ENCODE data around the gene LRTM2.

LRTM2 gene

DNA sequence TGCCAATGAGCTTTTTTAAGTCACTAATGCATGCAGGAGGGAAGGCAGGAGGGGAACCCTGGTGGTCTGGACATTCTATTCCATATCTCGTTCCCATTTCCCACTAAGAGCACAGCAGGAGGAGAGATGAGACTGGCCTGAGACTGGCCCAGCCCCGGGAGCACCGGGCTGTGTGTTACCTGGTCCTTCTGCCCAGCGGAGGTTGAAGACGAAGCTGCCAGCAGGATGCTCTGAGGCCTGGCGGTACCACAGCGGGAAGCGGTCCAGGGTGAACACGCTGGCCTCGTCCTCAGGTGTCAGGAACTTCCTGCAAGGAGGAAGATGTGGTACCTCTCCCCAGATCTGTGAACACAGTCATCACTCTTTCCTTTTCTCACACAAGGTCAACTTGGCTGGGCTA is 23.9 kb downstream of the LRTM2 start:
- DNase-seq, result no peak

DNA sequence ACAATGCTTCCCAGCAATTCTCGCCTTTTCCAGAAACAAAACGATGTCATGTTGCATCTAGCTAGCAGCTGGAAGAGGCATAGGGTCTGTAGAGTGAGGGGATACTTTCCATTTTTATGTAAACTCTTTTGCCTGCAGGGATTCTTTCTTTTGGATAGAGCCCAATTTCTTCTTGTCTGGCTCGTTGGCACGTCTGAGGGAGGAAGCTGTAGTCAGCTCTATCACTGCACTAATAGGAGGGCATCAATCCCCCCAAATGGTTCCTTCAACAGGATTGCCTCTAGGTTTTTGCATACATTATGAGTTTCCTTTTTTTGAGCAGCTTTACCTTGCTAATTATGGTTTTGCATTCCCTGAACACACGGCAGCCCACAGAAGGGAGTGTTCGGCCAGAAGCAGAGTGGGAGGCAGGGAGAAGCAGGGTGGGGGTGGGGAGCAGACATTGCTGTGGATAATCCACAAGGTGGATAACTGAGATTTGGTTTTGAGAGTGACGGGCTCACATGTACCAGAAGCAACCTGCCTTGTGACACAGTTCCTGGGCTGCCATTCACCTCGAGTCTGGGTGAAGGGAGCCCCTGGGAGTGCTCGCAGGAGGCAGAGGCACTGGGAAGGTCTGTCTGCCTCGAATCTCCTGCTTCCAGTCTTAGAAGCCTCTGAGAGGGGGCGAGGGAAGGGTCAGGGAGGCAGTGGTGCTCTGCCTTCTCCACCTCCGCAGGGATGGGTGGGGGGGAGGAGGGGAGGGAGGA is 24.5 kb downstream of the LRTM2 start:
- no peak for DNase-seq

DNA sequence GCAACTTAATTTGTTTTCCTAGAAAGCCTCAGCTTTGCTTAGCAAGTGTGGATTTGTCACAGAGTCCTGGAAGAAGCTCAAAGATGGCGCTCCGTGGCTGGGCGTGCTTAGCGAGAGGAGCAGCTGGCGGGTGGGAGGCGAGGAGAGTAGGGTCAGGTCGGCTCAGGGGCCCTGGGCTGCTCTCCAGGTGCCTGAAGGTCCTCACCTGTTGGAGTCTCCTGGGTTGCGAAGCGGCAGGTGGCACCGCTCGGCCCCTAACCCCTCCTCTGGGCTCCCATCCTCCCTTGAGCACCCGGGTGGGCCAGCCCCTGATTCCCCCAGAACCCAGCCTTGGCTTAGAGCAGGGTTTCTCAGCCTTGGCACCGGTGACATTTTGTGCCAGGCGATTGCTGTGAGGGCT is 25.1 kb downstream of the LRTM2 start:
- no peak for DNase-seq

DNA sequence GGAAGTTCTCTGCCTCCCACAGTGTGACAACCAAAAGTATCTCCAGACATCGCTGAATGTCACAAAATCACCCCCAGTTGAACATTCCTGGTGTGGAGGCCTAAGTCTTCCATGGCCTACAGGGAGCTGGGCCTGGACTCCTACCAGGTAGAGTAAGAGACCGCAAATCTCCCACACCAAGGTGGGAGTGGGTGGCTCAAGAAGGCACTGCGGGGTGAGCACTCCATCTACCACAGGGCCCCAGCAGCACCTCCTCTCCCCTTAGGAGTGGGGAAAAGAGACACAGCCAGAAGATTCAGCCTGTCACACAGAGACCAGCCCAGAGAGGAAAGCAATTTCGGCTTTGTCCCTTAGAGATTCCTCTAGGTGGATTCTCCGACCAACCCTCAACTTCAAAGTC is 25.5 kb downstream of the LRTM2 start:
- no peak for DNase-seq

DNA sequence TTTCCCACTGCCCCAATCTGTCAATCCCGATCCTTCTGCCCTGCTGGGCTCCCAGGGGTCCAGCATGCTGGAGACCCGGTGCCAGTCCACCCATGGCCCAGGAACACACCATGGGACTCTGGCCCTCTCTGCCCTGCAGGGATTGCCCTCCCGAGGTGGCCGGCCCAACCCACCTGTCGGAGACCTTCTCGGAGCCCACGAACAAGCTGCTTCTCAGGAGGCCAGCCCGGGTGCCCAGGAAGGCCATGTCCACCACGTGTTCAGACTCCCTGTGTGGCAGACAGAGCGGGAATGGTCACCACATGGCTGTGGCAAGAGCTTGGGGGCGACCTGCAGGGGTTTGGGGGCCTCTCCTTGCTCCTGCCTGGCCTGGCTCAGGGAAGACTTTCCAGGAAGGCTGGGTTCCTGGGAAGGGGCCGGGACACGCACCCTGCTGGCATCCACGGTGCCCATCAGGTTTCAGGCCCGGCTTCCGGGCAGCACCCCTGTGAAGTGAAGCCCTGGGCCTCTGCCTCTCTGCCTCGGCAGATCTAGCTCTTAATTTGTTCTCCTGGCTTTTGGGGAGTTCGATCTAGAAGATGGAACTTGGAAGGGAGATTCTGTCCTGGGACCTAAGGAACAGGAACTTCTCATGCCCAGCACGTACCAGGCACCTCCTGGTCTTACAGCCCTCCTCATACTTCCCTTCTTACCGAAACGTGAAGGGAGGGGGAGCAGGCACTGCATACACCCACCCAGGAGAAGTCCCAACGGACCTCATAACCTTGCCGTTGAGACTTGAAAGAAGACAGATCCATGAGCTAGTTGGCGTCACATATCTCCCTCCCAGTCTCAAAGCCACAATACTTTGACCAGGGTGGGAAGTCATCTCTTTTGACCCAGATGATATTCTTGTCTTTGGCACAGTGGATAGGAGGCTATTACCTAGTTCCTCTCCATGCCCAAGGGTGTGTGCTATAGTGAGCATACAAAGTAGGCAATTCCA is 26.3 kb downstream of the LRTM2 start:
- no peak for DNase-seq

DNA sequence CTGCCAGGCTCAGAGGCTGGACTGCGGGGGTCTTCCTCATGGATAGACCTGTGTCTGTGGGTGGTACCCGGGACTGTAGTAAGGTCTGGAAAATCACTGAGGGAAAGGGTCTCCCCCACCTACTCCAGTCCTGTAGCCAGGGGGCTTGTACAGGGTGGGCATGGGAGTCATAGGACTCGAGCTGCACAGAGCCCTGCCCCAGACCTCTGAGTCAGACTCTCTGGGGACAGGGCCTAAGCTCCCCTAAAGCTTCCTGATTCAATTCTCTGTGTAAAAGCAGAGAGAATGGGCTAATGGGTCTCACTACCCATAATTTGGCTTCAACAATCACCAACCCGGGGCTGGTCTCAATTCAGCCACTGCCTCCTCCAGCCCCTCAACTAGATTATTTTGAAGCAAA is 27.0 kb downstream of the LRTM2 start:
- DNase-seq, result no peak

DNA sequence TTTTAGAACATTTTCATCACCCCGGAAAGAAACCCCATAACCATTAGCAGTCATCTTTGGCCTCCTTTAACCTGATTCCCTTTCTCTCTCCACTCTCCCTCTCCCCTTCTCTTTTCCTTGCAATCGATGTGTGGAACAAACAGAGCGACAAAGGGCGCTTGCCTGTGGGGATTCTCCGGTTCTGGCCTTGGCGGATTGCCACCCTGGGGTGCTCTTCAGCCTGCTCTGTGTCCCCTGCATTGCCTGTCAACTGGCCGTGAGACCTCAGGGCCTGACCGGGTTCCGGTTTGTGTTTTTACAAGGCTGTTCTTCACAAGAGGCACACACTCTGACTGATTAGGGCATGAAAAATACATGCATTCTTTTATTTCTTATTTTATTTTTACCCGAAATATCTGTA is 27.8 kb downstream of the LRTM2 start:
- no peak for DNase-seq

DNA sequence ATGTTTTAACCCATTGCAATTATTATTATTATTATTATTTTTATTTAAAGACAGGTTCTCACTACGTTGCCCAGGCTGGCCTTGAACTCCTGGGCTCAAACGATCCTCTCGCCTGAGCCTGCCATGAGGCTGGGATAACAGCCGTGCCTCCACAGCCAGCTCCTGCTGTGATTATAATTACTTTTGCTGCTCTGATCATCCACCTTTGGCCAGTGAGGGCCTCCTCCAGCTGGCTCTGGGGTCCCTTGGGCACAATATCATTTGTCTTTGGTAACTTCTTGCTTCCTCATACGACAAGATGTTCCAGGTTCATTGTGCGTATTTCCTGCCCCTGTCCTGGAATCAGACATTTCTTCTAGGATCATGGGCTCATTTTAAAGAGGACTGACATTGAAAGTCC is 28.4 kb downstream of the LRTM2 start:
- DNase-seq, result no peak

DNA sequence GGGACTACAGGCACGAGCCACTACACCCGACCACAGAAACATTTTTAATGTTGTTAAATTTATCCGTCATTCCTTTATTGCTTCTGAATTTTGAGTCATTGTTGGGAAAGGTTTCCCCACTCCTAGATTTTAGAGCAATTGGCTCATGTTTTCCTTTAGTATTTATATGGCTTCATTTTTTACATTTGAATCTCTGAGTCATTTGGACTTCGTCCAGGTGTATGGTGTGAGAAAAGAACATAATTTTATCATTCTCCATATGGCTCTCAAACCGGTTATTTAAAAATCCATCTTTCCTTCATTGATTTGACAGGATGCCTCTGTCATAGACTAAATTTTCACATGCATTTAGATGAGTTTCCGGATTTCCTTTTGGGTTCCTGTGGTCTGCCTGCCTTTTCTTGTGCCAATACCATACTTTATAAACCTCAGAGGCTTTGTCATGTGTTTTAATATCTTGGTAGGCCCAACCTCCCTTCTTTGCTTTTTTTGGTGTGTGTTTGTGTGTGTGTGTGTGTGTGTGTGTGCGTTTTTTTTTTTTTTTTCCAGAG is 30.9 kb downstream of the LRTM2 start:
- DNase-seq, result no peak

DNA sequence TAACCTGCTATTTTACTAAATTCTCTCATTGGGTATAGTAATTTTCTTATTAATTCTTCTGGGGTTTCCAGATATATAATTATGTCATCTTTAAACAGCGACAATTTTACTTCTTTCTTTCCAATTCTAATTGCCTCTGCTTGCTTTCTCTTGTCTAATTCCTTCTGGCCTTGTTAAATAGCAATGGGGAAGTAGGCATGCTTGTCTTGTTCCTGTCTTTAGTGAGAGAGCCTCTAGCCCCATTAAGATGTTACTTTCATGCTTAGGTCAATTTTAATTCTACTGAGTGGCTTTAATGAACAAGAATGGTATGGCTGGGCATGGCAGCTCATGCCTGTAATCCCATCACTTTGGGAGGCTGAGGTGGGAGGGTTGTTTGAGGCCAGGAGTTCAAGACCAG is 31.7 kb downstream of the LRTM2 start:
- no peak for DNase-seq

DNA sequence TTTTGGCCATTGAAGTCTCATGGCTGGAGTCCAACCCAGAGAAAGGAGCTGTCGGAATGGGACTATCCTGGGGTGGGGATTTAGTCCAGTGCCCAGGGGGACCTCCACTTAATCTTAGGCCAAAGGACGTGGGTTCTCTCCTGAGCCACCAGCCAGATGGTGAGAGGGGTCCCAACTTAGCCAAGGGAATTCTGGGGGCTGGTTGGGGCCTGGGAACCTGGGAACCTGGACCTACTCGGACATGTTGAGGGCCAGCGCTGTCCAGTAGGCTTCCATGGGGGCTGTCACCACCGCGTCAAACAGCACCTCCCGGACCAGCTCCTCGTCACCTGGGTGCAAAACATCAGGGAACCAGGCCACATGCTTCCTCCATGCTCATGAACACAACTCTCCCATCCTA is 33.4 kb downstream of the LRTM2 start:
- no peak for DNase-seq

DNA sequence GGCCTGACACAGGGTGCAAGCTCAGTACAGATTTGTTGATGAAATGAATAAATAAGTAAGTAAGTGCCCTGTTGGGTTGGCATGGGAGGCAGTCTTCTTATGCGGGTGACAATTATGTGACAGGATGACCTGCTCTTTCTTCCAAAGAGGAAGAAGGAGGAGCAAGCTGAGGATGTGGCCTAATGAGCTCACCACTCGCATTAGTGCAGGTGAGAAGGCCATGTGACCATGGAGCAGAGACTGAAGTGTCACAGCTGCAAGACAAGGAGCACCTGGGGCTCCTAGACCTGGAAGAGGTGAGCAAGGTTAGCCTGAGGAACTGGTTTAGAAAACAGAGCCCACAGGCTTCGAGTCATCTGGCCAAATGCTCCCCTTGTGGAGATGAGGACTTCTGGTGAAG is 34.9 kb downstream of the LRTM2 start:
- DNase-seq, result no peak

DNA sequence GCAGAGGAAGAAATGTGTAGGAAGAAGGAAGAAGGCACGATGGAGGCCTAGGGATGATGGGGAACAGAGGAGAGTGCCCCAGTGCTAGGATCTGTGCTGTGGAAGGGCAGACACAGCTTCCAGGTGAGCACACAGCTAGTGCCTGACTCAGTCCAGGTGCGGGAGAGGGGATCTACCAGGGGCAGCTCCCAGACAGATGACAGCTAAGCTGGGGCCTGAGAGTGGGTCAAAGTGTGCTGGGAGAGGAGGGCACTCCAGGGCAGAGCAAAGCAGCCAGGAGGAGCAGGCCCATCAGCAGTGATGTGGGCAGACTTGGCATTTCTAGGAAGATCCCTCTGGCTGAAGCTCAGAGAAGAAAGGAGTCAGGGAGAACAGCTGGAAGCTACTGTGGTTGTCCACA is 36.7 kb downstream of the LRTM2 start:
- no peak for DNase-seq

DNA sequence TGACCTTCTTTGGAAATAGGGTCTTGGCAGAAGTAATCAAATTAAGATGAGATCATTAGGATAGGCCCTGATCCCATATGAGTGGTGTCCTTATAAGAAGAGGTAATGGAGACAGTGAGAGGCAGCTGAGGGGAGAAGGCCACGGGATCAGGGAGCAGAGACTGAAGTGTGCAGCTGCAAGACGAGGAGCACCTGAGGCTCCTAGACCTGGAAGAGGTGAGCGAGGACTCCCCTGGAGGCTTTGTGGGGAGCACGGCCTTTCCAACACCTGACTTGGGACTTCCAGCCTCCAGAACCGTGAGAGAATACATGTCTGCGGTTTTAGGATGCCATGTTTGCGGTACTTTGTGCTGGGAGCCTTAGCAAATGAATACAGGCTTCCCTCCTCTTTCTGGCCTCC is 37.5 kb downstream of the LRTM2 start:
- DNase-seq, result no peak

DNA sequence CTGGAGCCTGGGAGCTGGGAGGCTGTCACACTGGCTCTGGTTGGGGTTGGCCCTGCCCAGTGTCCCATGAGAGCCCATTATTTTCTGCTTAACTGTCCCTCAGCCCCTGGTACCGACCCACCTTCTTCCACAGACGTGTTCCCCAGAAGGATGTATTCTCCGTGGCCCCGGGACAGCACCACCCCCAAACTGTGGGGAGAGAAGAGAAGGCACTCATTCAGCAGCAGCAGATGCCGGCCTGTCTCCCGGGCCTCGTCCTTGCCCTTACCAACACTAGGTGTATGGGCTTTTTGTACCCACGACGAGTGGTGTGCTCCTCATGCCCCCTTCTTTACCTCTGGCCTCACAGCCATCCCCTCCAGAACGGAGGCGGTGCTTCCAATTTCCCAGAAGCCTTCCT is 38.1 kb downstream of the LRTM2 start:
- DNase-seq, result no peak

DNA sequence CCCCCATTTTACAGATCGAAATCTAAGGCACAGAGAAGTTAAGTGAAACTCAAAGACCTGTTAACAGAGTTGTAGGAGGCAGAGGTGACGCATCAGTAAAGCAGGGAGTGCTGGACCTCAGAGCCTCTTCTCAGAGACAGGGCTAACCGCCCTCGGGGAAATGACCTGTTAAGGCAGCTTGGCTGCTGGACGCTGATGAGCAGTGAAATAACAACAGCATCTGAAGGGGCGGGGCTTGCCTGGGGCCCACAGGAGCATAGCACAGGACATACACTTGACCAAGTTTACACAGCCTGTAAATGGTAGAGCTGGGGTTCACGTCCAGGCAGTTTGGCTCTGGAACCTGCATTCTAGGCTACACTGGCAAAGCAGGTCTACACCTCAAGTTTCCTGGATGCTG is 39.3 kb downstream of the LRTM2 start:
- DNase-seq, result peak; percentile 28

DNA sequence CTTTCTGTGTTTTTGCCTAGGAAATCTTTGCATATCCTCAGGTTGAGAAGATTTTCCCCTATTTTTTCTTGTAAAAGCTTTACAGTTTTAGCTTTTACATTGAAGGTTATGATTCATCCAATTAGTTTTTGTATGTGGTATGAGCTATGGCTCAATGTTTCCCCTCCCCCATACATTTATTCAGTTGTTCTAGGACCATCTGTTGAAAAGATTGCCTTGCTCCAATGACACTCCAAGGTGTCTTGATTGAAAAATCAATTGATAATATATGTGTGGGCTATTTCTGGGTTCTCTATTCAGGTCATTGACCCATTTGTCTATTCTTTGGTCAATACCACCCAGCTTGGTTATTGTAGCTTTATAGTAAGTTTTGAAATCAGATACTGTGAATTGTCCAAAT is 42.6 kb downstream of the LRTM2 start:
- DNase-seq, result no peak

DNA sequence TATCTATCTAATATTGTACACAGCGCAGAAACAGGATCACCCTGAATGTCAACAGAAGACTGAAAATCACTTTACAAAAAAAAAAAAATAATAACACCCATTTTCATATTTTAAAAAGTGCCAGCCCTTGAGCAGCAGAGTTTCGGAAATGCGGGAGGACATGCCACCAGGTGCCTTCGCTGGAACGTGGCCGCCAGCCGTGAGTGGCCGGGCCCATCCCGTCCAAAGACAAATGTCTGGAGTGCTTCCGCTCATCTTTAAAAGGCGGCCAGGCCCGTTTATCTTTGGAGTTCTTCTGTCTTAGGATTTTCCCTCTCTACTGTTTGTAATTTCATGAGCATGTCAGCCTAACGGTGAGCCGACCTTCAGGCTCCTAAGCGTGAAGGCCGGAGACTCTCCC is 43.5 kb downstream of the LRTM2 start:
- DNase-seq, result no peak

DNA sequence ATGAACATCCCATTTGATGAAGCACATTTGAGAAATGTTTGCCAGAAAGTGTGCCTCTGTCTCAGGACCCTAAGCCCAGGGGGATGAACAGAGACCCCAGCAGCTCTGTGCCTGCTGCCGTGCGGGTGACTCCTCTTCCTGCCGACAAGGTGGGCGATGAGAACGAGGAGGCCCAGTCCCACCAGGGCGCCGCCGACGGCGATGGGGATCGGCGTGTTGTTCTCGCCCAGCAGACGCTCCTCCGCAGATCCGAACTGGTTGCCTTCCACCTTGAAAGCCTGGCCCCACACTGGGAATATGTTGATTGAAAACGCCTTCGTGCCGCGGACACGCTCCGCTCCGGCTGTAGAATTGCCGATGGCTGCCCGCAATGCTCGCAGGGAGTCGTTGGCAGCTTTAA is 44.1 kb downstream of the LRTM2 start:
- DNase-seq, result no peak

DNA sequence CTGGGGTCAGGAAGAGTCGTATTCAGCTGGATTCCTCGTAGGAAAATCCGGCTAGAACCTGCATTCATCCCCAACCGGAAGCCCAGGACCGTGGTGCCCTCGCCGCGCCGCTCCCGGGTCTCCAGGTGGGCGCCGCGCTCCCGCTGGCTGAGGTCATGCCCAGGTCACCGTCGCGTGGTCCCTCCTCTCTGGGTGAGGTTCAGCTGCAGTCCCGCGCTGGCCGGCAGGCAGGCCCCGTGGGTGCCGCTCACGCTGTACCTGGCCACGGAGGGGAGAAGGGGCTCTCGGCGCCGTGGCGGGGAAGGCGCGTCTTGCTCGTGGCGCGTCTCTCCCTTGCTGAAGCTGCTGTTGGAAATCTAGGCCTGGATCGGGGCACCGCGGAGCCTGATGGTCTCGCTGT is 44.5 kb downstream of the LRTM2 start:
- DNase-seq, result no peak

DNA sequence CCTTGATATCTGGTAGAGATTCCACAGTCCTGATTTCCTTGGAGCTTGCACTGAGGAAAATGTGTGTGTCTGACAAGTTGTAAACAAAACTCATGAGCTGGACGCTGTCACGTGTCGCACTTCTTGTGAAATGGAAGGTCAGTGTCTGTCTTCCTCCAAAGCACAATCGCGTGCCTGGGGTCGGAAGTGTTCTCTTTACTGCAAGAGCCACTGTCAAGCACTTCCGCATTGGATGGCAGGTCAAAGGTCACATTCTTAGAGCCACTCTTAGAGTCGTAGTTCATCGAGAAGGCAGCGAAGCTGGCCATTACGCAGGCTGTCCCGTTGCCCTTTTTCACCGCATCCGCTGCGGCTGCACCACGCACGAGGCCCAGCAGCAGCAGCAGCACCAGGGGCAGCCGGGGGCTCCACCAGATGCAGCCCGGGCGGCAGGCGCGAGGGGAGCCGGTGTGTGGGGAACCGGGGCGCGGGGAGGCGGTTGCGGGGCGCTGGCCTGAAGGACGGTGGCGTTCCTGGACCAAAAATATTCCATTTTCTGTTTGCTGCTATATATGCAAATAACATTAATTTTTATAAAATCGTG is 45.0 kb downstream of the LRTM2 start:
- DNase-seq, result no peak

DNA sequence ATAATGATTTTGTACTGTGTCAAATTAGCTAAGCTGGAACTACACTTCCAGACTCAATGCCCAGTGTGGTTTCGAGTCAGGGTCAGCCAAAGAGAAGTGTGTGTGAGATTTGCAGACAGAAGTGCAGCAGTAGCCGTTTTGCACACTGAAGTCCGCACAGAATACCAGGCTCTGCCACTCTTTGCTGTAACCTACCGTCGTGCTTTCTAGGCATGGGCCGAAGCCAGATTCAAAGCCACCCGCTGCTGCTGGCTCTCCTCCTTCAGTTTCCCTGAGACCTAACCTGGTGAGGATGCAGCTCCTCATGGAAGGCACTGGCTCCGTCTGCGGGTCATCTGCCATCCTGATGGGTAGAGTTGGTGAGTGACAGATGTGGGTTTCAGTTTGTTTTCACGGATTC is 48.8 kb downstream of the LRTM2 start:
- no peak for DNase-seq

DNA sequence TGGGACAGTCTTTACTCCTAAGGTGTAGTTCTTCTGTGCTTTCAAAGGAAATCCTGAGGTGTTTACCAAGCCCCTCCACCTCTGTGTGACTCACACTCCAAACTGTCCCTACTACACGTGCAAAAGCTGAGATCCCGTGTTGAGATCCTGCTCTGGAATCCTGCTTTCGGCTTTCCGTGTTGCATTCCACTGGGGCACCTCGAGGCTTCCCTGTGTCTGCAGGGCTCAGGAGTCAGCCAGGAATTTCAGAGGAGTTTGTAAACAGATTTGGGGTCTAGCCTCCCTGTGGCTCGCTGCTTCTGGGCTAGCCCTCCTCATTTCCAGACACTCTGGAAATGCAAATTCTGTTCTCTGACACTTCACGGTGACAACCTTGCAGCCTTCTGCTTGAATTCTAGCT is 49.7 kb downstream of the LRTM2 start:
- DNase-seq, result no peak

Data from kidney glomerular epithelial cell (primary cell).